ENCODE measurements around the gene KCTD8.
A peak's percentile ranks its signal among the peaks of the same experiment; 100 is the strongest.

KCTD8 gene

DNA sequence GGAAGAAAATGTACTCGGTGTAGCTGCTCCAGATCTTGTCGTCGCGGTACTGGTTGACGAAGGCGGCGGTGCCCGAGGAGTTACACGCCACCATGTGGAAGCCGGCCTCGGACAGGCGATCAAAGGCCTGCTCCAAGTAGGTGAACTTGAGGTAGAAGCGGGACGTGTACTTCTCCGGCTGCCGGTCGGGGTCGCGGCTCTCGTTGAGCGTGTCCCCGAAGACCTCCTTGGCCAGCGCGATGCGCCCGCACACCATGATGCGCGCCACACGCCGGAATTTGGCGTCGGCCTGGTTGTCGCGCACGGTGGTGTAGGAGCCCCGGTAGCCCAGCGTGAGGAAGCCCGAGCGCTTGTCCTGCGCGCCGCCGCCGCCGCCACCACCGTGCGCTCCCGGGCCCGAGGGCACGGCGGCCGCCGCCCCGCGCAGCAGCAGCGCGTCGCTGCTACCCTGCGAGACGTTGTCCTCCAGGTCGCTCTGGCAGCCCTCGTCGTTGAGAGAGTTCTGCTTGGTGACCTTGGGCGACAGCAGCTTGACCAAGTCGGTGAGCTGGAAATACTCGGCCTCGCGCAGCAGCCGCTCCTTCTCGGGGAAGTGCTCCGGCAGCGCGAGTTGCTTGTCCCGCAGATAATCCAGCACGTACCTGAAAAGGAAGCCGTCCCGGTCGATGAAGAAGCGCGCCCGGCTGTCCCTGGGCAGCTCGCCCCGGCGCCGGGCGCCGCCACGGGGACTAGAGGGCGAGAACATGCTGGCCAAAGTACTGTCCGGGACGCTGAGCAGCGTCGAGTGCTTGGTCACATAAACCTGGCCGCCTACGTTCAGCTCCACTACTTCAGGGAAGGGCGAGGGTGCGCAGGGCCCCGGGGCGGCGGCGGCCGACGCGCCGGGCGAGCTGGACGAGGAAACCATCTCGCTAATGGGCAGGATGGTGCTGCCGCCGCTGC, 775 bp downstream of the KCTD8 start:
- TF ChIP-seq, protein P1, sequence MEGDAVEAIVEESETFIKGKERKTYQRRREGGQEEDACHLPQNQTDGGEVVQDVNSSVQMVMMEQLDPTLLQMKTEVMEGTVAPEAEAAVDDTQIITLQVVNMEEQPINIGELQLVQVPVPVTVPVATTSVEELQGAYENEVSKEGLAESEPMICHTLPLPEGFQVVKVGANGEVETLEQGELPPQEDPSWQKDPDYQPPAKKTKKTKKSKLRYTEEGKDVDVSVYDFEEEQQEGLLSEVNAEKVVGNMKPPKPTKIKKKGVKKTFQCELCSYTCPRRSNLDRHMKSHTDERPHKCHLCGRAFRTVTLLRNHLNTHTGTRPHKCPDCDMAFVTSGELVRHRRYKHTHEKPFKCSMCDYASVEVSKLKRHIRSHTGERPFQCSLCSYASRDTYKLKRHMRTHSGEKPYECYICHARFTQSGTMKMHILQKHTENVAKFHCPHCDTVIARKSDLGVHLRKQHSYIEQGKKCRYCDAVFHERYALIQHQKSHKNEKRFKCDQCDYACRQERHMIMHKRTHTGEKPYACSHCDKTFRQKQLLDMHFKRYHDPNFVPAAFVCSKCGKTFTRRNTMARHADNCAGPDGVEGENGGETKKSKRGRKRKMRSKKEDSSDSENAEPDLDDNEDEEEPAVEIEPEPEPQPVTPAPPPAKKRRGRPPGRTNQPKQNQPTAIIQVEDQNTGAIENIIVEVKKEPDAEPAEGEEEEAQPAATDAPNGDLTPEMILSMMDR (IDR thresholded peaks at IDR 0.05), result peak; percentile 16; the same call in 1 of the 2 replicates
- no peak for TF ChIP-seq ZFX (IDR thresholded peaks at IDR 0.05; ENCODE audit: borderline replicate concordance)
- H3K27ac ChIP-seq, result peak overlapping the region; percentile 93

DNA sequence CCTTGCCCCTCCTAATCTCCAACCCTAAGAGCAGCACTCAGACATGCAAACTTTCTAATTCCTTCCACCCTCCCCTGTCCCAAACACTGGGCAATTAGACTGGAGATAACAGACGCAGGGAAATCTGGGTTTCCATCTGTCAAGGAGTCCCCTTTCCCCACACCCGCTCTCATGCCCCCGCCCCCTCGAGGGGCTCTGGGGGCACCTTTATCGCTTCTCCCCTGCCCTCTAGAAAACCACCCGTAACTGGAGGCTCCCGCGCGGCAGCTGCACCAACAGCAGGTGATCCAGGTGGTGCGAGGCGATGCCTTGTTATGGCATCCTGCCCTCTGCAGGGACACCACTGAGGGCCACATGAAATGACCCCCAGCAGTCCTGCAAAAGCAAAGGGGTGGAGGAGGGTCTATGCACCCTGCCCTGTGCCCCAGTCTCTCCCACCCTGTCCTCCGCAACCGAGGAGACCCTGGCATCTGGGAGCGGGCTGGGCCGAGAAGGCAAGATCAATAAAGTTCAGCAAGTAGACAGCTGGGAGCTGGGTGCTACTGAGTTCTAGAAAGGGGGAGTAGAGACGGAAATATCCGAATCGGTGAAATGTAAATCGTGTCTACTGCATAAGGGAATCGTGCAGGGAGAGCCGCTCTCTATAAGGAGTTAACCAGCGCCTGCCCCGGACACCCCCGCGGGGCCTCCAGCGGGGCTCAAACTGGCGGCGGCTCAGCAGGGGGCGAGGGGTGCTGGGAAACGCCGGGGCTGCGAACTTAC, 1.6 kb downstream of the KCTD8 start:
- peak overlapping the region; percentile 93 for H3K27ac ChIP-seq
- TF ChIP-seq ZFX (IDR thresholded peaks at IDR 0.05; ENCODE audit: borderline replicate concordance), result no peak
- TF ChIP-seq, protein P1 (IDR thresholded peaks at IDR 0.05), result no peak

- H3K27ac ChIP-seq, result no peak overlapping the region
- TF ChIP-seq, protein P1 (IDR thresholded peaks at IDR 0.05), result no peak
- TF ChIP-seq ZFX (IDR thresholded peaks at IDR 0.05; ENCODE audit: borderline replicate concordance), result no peak
Observed at GRCh38 chr4:44446191-44446590, 2.4 kb downstream of the KCTD8 start.

- no peak overlapping the region for H3K27ac ChIP-seq
- no peak for TF ChIP-seq ZFX (IDR thresholded peaks at IDR 0.05; ENCODE audit: borderline replicate concordance)
- TF ChIP-seq, protein P1 (IDR thresholded peaks at IDR 0.05), result no peak
Observed at GRCh38 chr4:44438687-44439086, 9.9 kb downstream of the KCTD8 start.

- TF ChIP-seq, protein P1 (IDR thresholded peaks at IDR 0.05), result no peak
- TF ChIP-seq ZFX (IDR thresholded peaks at IDR 0.05; ENCODE audit: borderline replicate concordance), result no peak
- H3K27ac ChIP-seq, result no peak overlapping the region
Observed at GRCh38 chr4:44434247-44434646, 14.4 kb downstream of the KCTD8 start.

DNA sequence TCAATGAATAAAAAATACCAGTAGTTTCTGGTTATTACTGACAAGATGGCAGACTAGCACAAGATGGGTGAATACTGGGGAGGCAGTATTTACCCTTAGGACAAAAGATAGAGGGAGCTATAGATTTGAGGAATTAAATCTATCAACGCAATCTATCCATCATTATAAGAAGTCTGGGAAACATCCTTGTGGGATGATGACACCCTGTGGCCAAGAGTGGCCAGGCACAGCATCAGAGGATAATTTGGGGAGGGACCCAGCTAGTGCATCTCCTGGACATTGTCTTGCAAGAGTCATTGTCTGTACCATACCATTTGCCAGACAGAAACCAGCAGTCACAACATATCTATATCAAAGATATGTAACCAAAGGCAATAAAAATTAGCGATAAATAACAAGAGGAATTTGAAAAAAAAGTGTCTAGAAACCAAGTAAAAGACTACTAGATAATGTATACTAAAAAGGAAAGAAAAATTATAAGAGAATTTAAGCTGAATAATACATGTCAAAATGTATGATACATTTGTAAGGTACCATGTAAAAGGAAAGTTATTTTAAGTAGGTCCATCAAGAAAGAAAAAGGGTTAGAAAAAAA, 22.9 kb downstream of the KCTD8 start:
- no peak overlapping the region for H3K27ac ChIP-seq
- TF ChIP-seq ZFX (IDR thresholded peaks at IDR 0.05; ENCODE audit: borderline replicate concordance), result no peak
- TF ChIP-seq, protein P1 (IDR thresholded peaks at IDR 0.05), result peak; percentile 79
